Transverse colon (tissue), 3 donors: ENCODE results near the gene EXOC5.

Experiments used
- CTCF ChIP-seq, 5 experiments: fragments of 200-600 bp in 3 of 5; fragments of 450-650 bp in 2 of 5; sonication (generic) in 3 of 5; IDR thresholded peaks; 1 replicate in 2 of 5; 2 replicates in 3 of 5; pipeline ENCODE4 v1.5.1; 2016 to 2017; ENCODE audit warnings: antibody characterized with exemption in 5 of 5, inconsistent platforms in 3 of 5, mild to moderate bottlenecking in 2 of 5, moderate library complexity in 1 of 5
- POLR2A ChIP-seq: fragments of 450-650 bp; IDR thresholded peaks from one replicate; pipeline ENCODE4 v1.6.1; 2016; ENCODE audit warnings: antibody characterized with exemption, mild to moderate bottlenecking, moderate library complexity

DNA sequence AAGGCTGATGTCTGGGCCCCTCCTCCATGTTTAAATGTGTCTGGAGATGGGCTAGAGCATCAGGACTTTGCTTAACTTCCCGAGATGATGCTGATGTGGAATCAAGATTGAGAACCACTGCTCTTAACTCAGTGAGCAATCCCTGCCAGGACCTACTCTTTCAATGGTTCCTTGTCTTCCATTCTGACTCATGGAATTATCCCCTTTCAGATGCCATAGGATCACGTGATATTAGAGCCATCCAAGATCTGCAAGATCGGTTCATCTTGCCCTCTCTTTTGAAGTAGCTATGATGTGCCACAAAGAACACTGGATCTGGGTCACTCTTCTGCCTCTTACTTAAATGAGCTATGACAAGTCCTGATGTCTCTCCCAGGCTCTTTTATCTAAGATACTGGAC, 96.8 kb downstream of the EXOC5 start:
- TF ChIP-seq CTCF (IDR thresholded peaks at IDR 0.05) (no peak), POLR2A (no peak)
